ENCODE results near the gene GPRASP1.

DNA sequence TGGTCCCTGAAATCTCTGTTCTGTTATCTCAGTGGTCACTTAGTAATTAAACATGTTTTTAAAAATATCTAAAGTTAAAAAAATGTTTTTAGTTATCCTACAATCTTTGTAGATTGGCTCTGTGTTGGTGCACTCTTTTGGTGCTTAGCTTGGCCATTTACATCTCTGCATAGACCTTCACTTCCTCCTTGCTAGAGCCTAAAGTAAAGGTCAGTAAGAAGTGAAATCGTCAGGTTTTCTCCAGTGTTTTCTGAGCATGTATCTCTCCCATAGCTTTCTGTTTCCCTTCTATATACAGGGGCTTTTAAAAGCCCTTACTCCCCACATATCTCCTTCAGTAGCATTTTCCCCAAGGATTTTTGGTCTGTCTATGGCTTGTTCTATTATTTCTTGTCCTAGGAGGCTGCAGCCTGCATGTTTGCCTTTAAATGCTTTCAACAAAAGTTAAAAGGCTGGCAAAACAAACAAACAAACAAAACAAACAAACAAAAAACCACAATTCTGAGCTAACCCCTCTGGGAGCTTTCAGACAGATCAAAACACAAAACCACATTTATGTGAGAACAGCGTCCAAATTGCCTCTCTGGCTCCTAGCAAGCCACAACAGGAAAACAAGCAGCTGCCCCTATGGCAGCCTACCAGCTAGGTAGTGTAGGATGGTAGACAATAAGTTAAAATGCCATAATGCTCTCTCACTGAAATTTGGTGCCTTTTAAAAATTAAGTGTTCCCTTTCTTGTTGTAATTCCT lies 33.7 kb downstream of the GPRASP1 start:
- TF ChIP-seq POLR2A (IDR thresholded peaks at IDR 0.05), result no peak
- TF ChIP-seq, protein P1, sequence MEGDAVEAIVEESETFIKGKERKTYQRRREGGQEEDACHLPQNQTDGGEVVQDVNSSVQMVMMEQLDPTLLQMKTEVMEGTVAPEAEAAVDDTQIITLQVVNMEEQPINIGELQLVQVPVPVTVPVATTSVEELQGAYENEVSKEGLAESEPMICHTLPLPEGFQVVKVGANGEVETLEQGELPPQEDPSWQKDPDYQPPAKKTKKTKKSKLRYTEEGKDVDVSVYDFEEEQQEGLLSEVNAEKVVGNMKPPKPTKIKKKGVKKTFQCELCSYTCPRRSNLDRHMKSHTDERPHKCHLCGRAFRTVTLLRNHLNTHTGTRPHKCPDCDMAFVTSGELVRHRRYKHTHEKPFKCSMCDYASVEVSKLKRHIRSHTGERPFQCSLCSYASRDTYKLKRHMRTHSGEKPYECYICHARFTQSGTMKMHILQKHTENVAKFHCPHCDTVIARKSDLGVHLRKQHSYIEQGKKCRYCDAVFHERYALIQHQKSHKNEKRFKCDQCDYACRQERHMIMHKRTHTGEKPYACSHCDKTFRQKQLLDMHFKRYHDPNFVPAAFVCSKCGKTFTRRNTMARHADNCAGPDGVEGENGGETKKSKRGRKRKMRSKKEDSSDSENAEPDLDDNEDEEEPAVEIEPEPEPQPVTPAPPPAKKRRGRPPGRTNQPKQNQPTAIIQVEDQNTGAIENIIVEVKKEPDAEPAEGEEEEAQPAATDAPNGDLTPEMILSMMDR (IDR thresholded peaks at IDR 0.05), result no peak

All from Peyer's patch (tissue), 4 donors.